ENCODE measurements around the gene APEX2.
"Not testable (repeated sequence)": the region's sequence is repeated elsewhere in the genome, so short reads cannot be mapped to it uniquely, and the experiment has no call there.

APEX2 gene

DNA sequence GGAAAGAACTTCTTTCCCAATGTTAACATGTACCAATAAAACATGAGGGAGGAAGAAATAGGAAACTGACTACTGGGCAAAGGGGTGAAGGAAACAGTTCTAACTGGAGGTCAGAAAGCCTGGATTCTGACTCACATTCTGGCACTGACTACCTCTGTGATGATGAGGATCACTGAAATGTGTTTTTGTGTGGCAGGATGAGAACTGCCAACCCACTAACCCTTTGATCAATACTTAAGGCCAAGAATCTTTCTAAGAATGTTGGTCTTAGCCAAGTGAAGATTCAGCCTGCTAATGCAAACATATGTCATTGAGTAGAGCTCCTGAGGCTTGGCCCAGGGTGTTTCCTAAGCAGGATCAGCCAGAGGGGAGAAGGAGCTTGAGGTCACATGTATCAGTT lies 26.0 kb downstream of the APEX2 start:
- H3K27me3 ChIP-seq (ENCODE audit: insufficient read depth, low read length), result no peaks in the 10 kb centered on the region
- H3K9me3 ChIP-seq (ENCODE audit: insufficient read depth, low read depth, low read length), result no peaks in the 10 kb centered on the region
- H3K27ac ChIP-seq (ENCODE audit: low read depth, low read length), result no peak overlapping the region
- no peaks in the 10 kb centered on the region for H3K36me3 ChIP-seq (ENCODE audit: insufficient read depth, low read length)
- no peak overlapping the region for H3K4me3 ChIP-seq (ENCODE audit: low read length)
- peaks cover 6% of the 10 kb centered on the region; the same call in 1 of the 2 replicates for H3K4me1 ChIP-seq (ENCODE audit: insufficient read depth, low read length)
- H3K9ac ChIP-seq (ENCODE audit: low read depth, low read length), result no peak overlapping the region

DNA sequence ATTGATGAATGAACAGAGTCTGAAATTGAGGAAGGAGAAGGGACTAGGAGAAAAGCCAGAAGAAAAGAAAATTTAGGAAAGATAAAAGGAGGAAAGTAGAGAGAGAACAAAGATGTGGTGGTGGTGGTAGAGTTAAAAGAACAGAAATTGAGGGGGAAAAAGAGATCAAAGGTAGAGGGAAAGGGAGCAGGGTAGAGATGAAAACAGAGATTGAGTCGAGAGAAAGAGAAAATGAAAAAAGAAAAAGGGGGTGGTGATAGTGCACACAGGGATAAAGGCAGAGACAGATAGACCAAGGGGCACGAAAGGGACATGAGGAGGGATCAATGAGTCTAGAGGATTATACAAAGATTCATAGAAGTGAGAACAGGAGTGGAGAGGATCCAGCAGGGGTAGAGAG lies 26.7 kb downstream of the APEX2 start:
- Histone ChIP-seq H3K9me3 (ENCODE audit: insufficient read depth, low read depth, low read length) (no peaks in the 10 kb centered on the region), H3K27me3 (ENCODE audit: insufficient read depth, low read length) (no peaks in the 10 kb centered on the region), H3K9ac (ENCODE audit: low read depth, low read length) (no peak overlapping the region), H3K36me3 (ENCODE audit: insufficient read depth, low read length) (no peaks in the 10 kb centered on the region), H3K4me3 (ENCODE audit: low read length) (no peak overlapping the region), H3K27ac (ENCODE audit: low read depth, low read length) (no peak overlapping the region), H3K4me1 (ENCODE audit: insufficient read depth, low read length) (peaks cover 6% of the 10 kb centered on the region; the same call in 1 of the 2 replicates)
- WGBS, result 85% methylated on average over 2 of the region's 2 CpGs

DNA sequence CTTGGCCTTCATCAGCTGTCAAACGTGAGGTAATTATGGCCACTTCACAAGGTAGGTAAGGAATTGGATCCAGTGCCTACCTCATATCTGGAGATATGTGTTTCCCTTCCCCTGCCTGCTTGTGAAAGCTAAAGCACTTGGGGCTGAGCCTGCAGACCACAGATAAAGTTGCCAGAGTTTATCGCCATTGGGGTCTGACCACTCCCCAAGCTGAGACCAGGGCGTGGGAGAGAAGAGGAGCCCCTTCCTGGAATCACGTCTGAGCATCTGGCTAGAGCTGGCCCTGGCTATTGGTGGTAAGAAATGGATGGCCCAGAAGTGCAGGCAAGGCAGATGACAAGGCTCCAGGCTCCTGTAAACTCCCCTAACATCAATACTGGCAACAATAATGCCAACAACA lies 27.9 kb downstream of the APEX2 start:
- no peaks in the 10 kb centered on the region for H3K36me3 ChIP-seq (ENCODE audit: insufficient read depth, low read length)
- no peak overlapping the region for H3K4me3 ChIP-seq (ENCODE audit: low read length)
- no peaks in the 10 kb centered on the region for H3K9me3 ChIP-seq (ENCODE audit: insufficient read depth, low read depth, low read length)
- 85% methylated on average over 4 of the region's 4 CpGs for WGBS
- H3K27ac ChIP-seq (ENCODE audit: low read depth, low read length), result no peak overlapping the region
- H3K4me1 ChIP-seq (ENCODE audit: insufficient read depth, low read length), result peaks cover 6% of the 10 kb centered on the region; the same call in 1 of the 2 replicates
- H3K27me3 ChIP-seq (ENCODE audit: insufficient read depth, low read length), result no peaks in the 10 kb centered on the region
- H3K9ac ChIP-seq (ENCODE audit: low read depth, low read length), result no peak overlapping the region

DNA sequence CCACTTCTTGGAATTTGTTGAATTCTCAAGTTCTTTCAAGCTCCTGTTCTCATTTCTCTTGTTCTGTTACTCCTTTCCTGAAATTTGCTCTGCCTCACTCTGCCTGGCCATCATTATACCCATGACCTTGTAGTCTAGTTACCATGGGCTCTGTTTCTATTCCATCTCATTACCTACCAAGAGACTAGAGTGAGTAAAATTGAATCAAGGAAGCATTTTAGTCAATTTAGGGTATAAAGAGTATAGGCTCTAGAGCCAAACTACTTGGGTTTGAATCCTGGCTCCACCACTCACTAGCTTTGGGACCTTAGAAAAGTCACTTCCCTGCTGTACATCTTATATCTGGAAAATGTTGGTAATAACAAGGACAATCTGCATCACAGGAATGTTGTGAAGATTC lies 28.4 kb downstream of the APEX2 start:
- no peaks in the 10 kb centered on the region for H3K36me3 ChIP-seq (ENCODE audit: insufficient read depth, low read length)
- no peaks in the 10 kb centered on the region for H3K9me3 ChIP-seq (ENCODE audit: insufficient read depth, low read depth, low read length)
- no peak overlapping the region for H3K4me3 ChIP-seq (ENCODE audit: low read length)
- H3K4me1 ChIP-seq (ENCODE audit: insufficient read depth, low read length), result peaks cover 6% of the 10 kb centered on the region; the same call in 1 of the 2 replicates
- H3K27me3 ChIP-seq (ENCODE audit: insufficient read depth, low read length), result no peaks in the 10 kb centered on the region
- no peak overlapping the region for H3K9ac ChIP-seq (ENCODE audit: low read depth, low read length)
- H3K27ac ChIP-seq (ENCODE audit: low read depth, low read length), result no peak overlapping the region

DNA sequence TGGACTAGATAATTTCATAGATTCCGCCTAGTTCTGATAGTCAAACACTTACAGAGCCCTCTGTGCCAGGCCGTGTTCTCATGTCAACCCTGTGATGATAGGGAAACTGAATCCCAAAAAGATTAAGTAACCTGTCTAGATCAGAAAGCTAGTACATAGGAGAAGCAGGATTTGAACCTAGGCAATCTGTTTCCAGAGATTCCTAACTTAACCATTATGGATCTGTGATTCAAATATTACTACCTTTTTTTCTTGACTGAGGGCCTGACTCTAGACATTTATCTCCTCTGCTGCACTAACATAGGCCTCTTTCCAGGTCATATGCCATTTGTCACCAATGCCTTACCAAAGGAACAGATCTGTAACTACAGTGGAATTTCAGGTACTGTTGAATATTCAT lies 29.1 kb downstream of the APEX2 start:
- H3K4me1 ChIP-seq (ENCODE audit: insufficient read depth, low read length), result peaks cover 6% of the 10 kb centered on the region; the same call in 1 of the 2 replicates
- WGBS, result 78% methylated on average over 2 of the region's 2 CpGs
- no peak overlapping the region for H3K27ac ChIP-seq (ENCODE audit: low read depth, low read length)
- H3K27me3 ChIP-seq (ENCODE audit: insufficient read depth, low read length), result no peaks in the 10 kb centered on the region
- H3K36me3 ChIP-seq (ENCODE audit: insufficient read depth, low read length), result no peaks in the 10 kb centered on the region
- H3K9me3 ChIP-seq (ENCODE audit: insufficient read depth, low read depth, low read length), result no peaks in the 10 kb centered on the region
- H3K4me3 ChIP-seq (ENCODE audit: low read length), result no peak overlapping the region
- no peak overlapping the region for H3K9ac ChIP-seq (ENCODE audit: low read depth, low read length)

DNA sequence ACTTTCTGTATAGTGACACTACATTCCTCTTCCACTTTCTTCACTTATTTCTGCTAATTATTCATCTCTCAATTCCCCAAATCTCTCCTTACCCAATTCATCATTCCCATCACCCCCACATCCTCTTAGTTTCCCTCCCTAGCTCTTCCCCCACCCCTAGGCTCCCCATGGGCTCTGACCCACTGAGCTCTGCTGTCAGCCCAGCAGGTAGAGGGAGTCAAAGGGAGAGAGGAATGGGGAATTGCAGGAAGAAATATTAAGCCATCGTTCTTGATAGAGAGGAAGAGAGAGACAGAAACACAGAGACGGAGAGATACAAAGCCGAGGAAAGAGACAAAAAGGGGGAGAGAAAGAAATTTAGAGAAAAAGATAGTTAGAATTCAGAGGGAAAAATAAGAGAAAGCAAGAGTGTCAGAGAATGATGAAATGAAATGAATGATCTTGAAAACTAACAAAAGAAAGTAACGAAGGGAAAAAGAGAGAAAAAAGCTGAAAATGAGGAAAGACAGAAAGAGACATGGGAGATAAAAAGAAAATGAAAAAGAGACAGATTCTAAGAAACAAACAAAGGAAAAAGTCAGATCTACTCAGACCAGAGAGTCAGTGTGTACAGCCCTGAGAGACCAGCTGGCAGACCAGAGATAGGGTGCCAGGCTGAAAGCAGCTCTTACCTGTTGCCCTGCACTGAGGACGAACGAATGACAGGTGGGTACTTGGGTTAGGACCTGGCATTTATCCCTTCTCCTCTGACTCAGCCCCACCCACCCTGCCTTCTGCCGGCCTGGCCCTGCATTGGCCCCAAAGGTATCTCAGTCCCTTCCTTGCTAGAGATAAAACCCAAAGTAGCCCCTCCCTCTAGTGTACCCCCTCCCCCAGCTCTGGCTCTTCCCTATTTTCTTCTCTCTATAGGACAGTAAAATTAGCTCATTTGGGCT lies 30.4 kb downstream of the APEX2 start, which contains the start of gene ALAS2:
Gene ALAS2, minus strand, starts transcription at position 707 of the 935 bp plus-strand sequence. CDS start 4,977 bp downstream, outside the sequence.
- 72% methylated on average over 7 of the region's 7 CpGs for WGBS
- Histone ChIP-seq H3K36me3 (ENCODE audit: insufficient read depth, low read length) (no peaks in the 10 kb centered on the region), H3K27ac (ENCODE audit: low read depth, low read length) (no peak within 1 kb of the TSS), H3K9ac (ENCODE audit: low read depth, low read length) (no peak within 1 kb of the TSS), H3K27me3 (ENCODE audit: insufficient read depth, low read length) (no peaks in the 10 kb centered on the region), H3K4me3 (ENCODE audit: low read length) (no peak within 1 kb of the TSS), H3K4me1 (ENCODE audit: insufficient read depth, low read length) (peaks cover 6% of the 10 kb centered on the region; the same call in 1 of the 2 replicates), H3K9me3 (ENCODE audit: insufficient read depth, low read depth, low read length) (no peaks in the 10 kb centered on the region)

DNA sequence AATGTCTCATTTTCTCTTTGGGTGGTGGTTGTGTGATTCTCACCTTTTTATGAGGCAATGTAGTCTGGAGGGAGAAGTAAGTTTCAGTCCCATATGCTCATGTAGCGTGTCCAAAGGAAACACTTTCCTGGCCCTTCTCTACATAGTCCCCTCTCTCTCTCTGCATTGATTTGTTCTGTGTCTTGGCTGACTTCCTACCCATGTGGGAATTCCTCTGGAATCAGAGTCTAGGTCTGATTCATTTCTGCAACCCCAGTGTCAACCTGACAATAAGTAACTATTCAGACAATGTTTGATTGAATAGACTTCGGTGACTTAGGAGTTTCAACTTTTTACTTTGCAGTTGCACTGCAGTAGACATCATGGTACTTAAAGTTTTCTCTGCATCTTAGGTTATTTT lies 33.3 kb downstream of the APEX2 start:
- WGBS, result 100% methylated on average over 2 of the region's 2 CpGs
- no peak overlapping the region for H3K9ac ChIP-seq (ENCODE audit: low read depth, low read length)
- no peaks in the 10 kb centered on the region for H3K27me3 ChIP-seq (ENCODE audit: insufficient read depth, low read length)
- H3K9me3 ChIP-seq (ENCODE audit: insufficient read depth, low read depth, low read length), result no peaks in the 10 kb centered on the region
- H3K27ac ChIP-seq (ENCODE audit: low read depth, low read length), result no peak overlapping the region
- H3K4me1 ChIP-seq (ENCODE audit: insufficient read depth, low read length), result peaks cover 6% of the 10 kb centered on the region; the same call in 1 of the 2 replicates
- no peak overlapping the region for H3K4me3 ChIP-seq (ENCODE audit: low read length)
- H3K36me3 ChIP-seq (ENCODE audit: insufficient read depth, low read length), result no peaks in the 10 kb centered on the region

DNA sequence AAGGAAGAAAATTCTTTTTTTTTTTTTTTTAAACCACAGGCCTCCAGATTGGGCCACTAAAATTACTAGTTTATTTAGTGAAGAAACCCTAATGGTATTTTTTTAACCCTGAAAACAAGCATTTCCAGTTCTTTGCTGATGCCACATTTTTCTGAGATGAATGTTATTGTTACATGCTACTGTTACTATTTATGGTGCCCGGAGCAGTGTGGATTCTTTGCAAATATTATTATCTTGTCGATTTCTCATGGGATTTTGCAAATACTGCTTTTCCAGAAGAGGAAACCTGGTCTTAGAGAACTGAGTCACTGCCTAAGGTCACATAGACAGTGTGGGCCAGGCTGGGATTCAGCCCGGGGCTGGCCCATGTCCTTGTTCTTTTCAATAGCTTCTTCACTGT lies 39.3 kb downstream of the APEX2 start:
- WGBS, result 89% methylated on average over 3 of the region's 3 CpGs

DNA sequence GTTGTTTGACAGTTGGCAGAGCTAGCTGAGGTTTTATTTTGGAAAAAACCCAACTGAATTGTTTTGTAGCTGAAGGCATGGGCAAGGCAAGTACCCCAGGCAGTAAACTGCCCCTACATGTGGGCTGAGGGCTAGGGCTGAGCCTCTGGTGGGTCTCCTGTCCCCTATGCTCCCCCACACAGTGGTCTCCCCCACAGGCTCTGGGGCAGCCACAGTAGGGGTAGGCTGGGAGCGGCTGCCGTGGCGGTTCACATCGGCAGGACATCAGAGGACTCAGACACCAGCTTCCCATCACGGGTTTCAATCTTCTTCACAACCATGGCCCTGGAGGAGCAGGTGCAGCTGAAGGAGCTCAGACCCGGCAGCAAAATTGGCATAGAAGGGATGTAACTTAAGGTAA lies 41.4 kb downstream of the APEX2 start:
- H3K36me3 ChIP-seq (ENCODE audit: insufficient read depth, low read length), result no peaks in the 10 kb centered on the region
- H3K4me3 ChIP-seq (ENCODE audit: low read length), result no peak overlapping the region
- no peaks in the 10 kb centered on the region for H3K27me3 ChIP-seq (ENCODE audit: insufficient read depth, low read length)
- no peak overlapping the region for H3K9ac ChIP-seq (ENCODE audit: low read depth, low read length)
- WGBS, result 88% methylated on average over 5 of the region's 6 CpGs
- H3K4me1 ChIP-seq (ENCODE audit: insufficient read depth, low read length), result no peaks in the 10 kb centered on the region
- no peak overlapping the region for H3K27ac ChIP-seq (ENCODE audit: low read depth, low read length)
- H3K9me3 ChIP-seq (ENCODE audit: insufficient read depth, low read depth, low read length), result no peaks in the 10 kb centered on the region

More for the DNA sequence above, 39.3 kb downstream of the APEX2 start:
- Histone ChIP-seq H3K4me3 (ENCODE audit: low read length) (no peak overlapping the region), H3K27me3 (ENCODE audit: insufficient read depth, low read length) (no peaks in the 10 kb centered on the region), H3K4me1 (ENCODE audit: insufficient read depth, low read length) (no peaks in the 10 kb centered on the region), H3K36me3 (ENCODE audit: insufficient read depth, low read length) (no peaks in the 10 kb centered on the region), H3K9me3 (ENCODE audit: insufficient read depth, low read depth, low read length) (no peaks in the 10 kb centered on the region), H3K9ac (ENCODE audit: low read depth, low read length) (no peak overlapping the region), H3K27ac (ENCODE audit: low read depth, low read length) (no peak overlapping the region)

DNA sequence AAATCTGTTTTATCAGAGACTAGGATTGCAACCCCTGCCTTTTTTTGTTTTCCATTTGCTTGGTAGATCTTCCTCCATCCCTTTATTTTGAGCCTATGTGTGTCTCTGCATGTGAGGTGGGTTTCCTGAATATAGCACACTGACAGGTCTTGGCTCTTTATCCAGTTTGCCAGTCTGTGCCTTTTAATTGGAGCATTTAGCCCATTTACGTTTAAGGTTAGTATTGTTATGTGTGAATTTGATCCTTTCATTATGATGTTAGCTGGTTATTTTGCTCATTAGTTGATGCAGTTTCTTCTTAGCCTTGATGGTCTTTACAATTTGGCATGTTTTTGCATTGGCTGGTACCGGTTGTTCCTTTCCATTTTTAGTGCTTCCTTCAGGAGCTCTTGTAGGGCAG lies 50.4 kb downstream of the APEX2 start:
- not testable (repeated sequence) for H3K27me3 ChIP-seq (ENCODE audit: insufficient read depth, low read length); H3K9ac ChIP-seq (ENCODE audit: low read depth, low read length); H3K4me3 ChIP-seq (ENCODE audit: low read length); H3K9me3 ChIP-seq (ENCODE audit: insufficient read depth, low read depth, low read length); H3K27ac ChIP-seq (ENCODE audit: low read depth, low read length); H3K4me1 ChIP-seq (ENCODE audit: insufficient read depth, low read length); H3K36me3 ChIP-seq (ENCODE audit: insufficient read depth, low read length)
- 100% methylated on average over 2 of the region's 2 CpGs for WGBS

DNA sequence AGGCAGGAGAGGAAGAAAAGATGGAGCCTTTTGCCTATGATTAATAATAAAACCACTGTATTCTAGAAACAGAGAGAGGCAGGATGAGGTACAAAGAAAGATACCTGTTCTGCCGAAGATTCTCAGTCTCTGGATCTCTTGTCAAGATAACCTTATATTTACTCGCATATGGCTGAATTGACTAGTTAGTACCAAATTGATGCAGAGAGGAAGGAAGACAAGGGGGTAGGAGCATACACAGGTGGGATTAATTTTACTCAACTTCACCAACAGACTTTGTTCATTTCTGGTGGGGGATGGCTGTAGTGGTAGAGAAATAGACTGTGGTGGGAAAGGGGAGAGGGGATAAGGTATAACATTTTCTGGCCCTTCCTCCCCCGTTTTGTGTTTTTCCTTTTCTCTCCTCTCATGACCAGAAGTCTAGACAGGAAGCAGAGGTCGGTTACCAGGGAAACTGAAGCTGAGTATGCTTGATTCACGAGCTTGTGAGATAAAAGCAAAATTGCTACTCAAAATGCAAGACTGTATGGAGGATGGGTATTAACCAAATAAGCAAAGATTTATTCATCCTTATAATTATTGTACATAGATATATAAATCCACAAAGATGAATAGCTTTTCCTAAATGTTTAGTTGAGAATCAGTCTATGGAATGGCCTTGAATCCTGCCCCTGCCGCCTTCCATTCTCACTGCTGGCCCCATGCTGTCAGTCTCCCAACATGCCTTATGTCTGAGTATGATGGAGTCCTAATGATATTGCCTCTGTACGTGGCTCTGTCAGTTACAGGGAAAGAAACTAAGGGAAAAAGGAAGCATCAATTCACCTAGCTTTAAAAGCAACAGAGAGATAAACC lies 56.9 kb downstream of the APEX2 start:
- Histone ChIP-seq H3K9me3 (ENCODE audit: insufficient read depth, low read depth, low read length) (no peaks in the 10 kb centered on the region), H3K4me1 (ENCODE audit: insufficient read depth, low read length) (no peaks in the 10 kb centered on the region), H3K36me3 (ENCODE audit: insufficient read depth, low read length) (no peaks in the 10 kb centered on the region), H3K9ac (ENCODE audit: low read depth, low read length) (no peak overlapping the region), H3K4me3 (ENCODE audit: low read length) (no peak overlapping the region), H3K27me3 (ENCODE audit: insufficient read depth, low read length) (no peaks in the 10 kb centered on the region), H3K27ac (ENCODE audit: low read depth, low read length) (no peak overlapping the region)
- WGBS, result 83% methylated on average over 3 of the region's 7 CpGs
